ENCODE results near the gene NDUFC1. TPM values are rescaled to one million over a fixed set of nuclear protein-coding genes. Genes with fewer than 3 reads are reported as not detected.
"Not testable (repeated sequence)": the region's sequence is repeated elsewhere in the genome, so short reads cannot be mapped to it uniquely, and the experiment has no call there.

Gene NDUFC1
- total RNA-seq, 1 donor from 2014 or later: 37.5 TPM

- TF ChIP-seq, protein P1, sequence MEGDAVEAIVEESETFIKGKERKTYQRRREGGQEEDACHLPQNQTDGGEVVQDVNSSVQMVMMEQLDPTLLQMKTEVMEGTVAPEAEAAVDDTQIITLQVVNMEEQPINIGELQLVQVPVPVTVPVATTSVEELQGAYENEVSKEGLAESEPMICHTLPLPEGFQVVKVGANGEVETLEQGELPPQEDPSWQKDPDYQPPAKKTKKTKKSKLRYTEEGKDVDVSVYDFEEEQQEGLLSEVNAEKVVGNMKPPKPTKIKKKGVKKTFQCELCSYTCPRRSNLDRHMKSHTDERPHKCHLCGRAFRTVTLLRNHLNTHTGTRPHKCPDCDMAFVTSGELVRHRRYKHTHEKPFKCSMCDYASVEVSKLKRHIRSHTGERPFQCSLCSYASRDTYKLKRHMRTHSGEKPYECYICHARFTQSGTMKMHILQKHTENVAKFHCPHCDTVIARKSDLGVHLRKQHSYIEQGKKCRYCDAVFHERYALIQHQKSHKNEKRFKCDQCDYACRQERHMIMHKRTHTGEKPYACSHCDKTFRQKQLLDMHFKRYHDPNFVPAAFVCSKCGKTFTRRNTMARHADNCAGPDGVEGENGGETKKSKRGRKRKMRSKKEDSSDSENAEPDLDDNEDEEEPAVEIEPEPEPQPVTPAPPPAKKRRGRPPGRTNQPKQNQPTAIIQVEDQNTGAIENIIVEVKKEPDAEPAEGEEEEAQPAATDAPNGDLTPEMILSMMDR (IDR thresholded peaks at IDR 0.05): no peak
- Mint-ChIP-seq H3K27me3 (ENCODE audit: low read depth) (no peaks in the 10 kb centered on the region), H3K4me3 (ENCODE audit: unreplicated experiment) (no peak overlapping the region), H3K27ac (ENCODE audit: unreplicated experiment) (no peak overlapping the region), H3K36me3 (ENCODE audit: low read depth) (no peaks in the 10 kb centered on the region), H3K4me1 (ENCODE audit: low read depth) (peaks cover 12% of the 10 kb centered on the region), H3K9me3 (ENCODE audit: low read depth) (no peaks in the 10 kb centered on the region)
- no peak for DNase-seq (ENCODE audit: low spot score)
These were observed 36.6 kb downstream of the NDUFC1 start for GRCh38 chr4:139265654-139266053.

DNA sequence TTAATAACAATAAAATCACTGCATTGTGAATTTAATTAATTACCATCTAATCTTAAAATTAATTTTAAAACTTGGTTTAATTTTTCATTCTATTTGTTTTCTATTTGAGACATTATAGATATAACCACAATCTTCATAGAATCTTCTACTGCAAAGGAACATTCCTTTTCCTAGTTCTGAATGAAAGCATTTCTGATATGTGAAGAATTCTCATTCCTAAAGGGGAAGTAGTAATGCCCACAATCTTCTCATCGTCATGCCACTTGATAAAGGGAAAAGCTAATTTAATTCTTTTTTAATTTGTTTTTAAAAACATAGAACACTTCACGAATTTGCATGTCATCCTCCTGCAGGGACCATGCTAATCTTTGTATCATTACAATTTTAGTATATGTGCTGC, 45.9 kb downstream of the NDUFC1 start:
- Mint-ChIP-seq H3K27ac (ENCODE audit: unreplicated experiment) (no peak overlapping the region), H3K27me3 (ENCODE audit: low read depth) (no peaks in the 10 kb centered on the region), H3K9me3 (ENCODE audit: low read depth) (no peaks in the 10 kb centered on the region), H3K4me1 (ENCODE audit: low read depth) (peaks cover 19% of the 10 kb centered on the region), H3K4me3 (ENCODE audit: unreplicated experiment) (no peak overlapping the region), H3K36me3 (ENCODE audit: low read depth) (no peaks in the 10 kb centered on the region)
- TF ChIP-seq, protein P1 (IDR thresholded peaks at IDR 0.05): no peak
- no peak for DNase-seq (ENCODE audit: low spot score)

DNA sequence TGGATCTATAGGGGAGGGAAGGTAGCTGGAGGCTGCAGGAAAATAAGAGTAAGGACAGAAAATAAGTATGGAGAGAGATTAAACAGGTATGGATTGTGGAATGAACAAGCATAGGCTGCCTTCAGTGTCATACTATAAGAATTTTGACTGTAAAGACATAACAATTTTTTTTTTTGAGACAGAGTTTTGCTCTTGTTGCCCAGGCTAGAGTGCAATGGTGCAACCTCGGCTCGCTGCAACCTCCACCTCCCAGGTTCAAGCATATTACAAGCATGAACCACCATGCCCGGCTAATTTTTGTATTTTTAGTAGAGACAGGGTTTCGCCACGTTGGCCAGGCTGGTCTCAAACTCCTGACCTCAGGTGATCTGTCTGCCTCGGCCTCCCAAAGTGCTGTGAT, 46.7 kb downstream of the NDUFC1 start:
- H3K4me1 Mint-ChIP-seq (ENCODE audit: low read depth): peaks cover 19% of the 10 kb centered on the region
- not testable (repeated sequence) for H3K9me3 Mint-ChIP-seq (ENCODE audit: low read depth); H3K27me3 Mint-ChIP-seq (ENCODE audit: low read depth); DNase-seq (ENCODE audit: low spot score); H3K4me3 Mint-ChIP-seq (ENCODE audit: unreplicated experiment); H3K27ac Mint-ChIP-seq (ENCODE audit: unreplicated experiment); H3K36me3 Mint-ChIP-seq (ENCODE audit: low read depth)

GRCh38 chr4:139253713-139254112, 48.6 kb downstream of the NDUFC1 start:
- DNase-seq (ENCODE audit: low spot score): no peak
- H3K9me3 Mint-ChIP-seq (ENCODE audit: low read depth): no peaks in the 10 kb centered on the region
- no peaks in the 10 kb centered on the region for H3K36me3 Mint-ChIP-seq (ENCODE audit: low read depth)
- H3K4me3 Mint-ChIP-seq (ENCODE audit: unreplicated experiment): no peak overlapping the region
- H3K4me1 Mint-ChIP-seq (ENCODE audit: low read depth): peaks cover 22% of the 10 kb centered on the region
- no peaks in the 10 kb centered on the region for H3K27me3 Mint-ChIP-seq (ENCODE audit: low read depth)
- TF ChIP-seq, protein P1 (IDR thresholded peaks at IDR 0.05): no peak
- H3K27ac Mint-ChIP-seq (ENCODE audit: unreplicated experiment): no peak overlapping the region

- Mint-ChIP-seq H3K27me3 (ENCODE audit: low read depth) (no peaks in the 10 kb centered on the region), H3K27ac (ENCODE audit: unreplicated experiment) (no peak overlapping the region), H3K9me3 (ENCODE audit: low read depth) (no peaks in the 10 kb centered on the region), H3K4me1 (ENCODE audit: low read depth) (peaks cover 24% of the 10 kb centered on the region), H3K4me3 (ENCODE audit: unreplicated experiment) (no peak overlapping the region), H3K36me3 (ENCODE audit: low read depth) (no peaks in the 10 kb centered on the region)
- no peak for DNase-seq (ENCODE audit: low spot score)
- TF ChIP-seq, protein P1 (IDR thresholded peaks at IDR 0.05): no peak
These were observed 49.2 kb downstream of the NDUFC1 start for GRCh38 chr4:139253046-139253445.

- no peaks in the 10 kb centered on the region for H3K36me3 Mint-ChIP-seq (ENCODE audit: low read depth)
- H3K4me3 Mint-ChIP-seq (ENCODE audit: unreplicated experiment): no peak overlapping the region
- H3K27ac Mint-ChIP-seq (ENCODE audit: unreplicated experiment): no peak overlapping the region
- H3K4me1 Mint-ChIP-seq (ENCODE audit: low read depth): peaks cover 43% of the 10 kb centered on the region
- no peaks in the 10 kb centered on the region for H3K9me3 Mint-ChIP-seq (ENCODE audit: low read depth)
- DNase-seq (ENCODE audit: low spot score): no peak
- TF ChIP-seq, protein P1 (IDR thresholded peaks at IDR 0.05): no peak
- H3K27me3 Mint-ChIP-seq (ENCODE audit: low read depth): no peaks in the 10 kb centered on the region
These were observed 54.5 kb downstream of the NDUFC1 start for GRCh38 chr4:139247700-139248238.

Measured in chondrocyte (in vitro differentiated cells).